Lower lobe of right lung (tissue), 2 donors: ENCODE data around the gene RND2. TPM values are rescaled to one million over a fixed set of nuclear protein-coding genes. Genes with fewer than 3 reads are reported as not detected.

Experiments used
- ATAC-seq, 2 donors: fragments of 200-7000 bp; cut with Tn5 transposase; one replicate each; pipeline ENCODE4 v1.9.1; 2020 to 2022; ENCODE audit warnings: mild to moderate bottlenecking in 2 of 2, moderate library complexity in 2 of 2
- DNase-seq: peaks from one replicate; pipeline ENCODE4 v3.0.0-alpha.2; 2020
- H3K27ac ChIP-seq: fragments of 200-600 bp; one replicate; pipeline ENCODE4 v1.8.0; 2022
- H3K27me3 ChIP-seq: fragments of 200-600 bp; one replicate; pipeline ENCODE4 v1.8.0; 2022; ENCODE audit warnings: low read depth
- H3K36me3 ChIP-seq: fragments of 200-600 bp; one replicate; pipeline ENCODE4 v1.8.0; 2022; ENCODE audit warnings: mild to moderate bottlenecking
- H3K4me1 ChIP-seq: fragments of 200-600 bp; one replicate; pipeline ENCODE4 v1.8.0; 2022
- H3K4me3 ChIP-seq: fragments of 200-600 bp; one replicate; pipeline ENCODE4 v1.8.0; 2022; ENCODE audit warnings: mild to moderate bottlenecking
- H3K9me3 ChIP-seq: fragments of 200-600 bp; one replicate; pipeline ENCODE4 v1.8.0; 2022
- intact Hi-C: fragments of 100-400 bp; cut with DNase I; formaldehyde crosslinking; loops from one replicate; pipeline ENCODE4 v1.11.0; 2022
- total RNA-seq: library from RNA; stranded (reverse); fragmentation: NEBNext Ultra II Directional; extraction: Animal tissue kit (Norgen Biotek cat#: 25700); gene quantifications from one replicate; pipeline ENCODE4 v1.2.1, GENCODE V29; 2021
- TF ChIP-seq, protein P1 (sequence below): fragments of 200-600 bp; IDR thresholded peaks from one replicate; pipeline ENCODE4 v1.8.0; 2022; ENCODE audit warnings: antibody characterized with exemption, mild to moderate bottlenecking
- donor health status: DM: no; HTN: yes; CAD: no; lungs with severe emphysema.

Gene RND2
- total RNA-seq, 1 donor from 2014 or later = 0.53 TPM

DNA sequence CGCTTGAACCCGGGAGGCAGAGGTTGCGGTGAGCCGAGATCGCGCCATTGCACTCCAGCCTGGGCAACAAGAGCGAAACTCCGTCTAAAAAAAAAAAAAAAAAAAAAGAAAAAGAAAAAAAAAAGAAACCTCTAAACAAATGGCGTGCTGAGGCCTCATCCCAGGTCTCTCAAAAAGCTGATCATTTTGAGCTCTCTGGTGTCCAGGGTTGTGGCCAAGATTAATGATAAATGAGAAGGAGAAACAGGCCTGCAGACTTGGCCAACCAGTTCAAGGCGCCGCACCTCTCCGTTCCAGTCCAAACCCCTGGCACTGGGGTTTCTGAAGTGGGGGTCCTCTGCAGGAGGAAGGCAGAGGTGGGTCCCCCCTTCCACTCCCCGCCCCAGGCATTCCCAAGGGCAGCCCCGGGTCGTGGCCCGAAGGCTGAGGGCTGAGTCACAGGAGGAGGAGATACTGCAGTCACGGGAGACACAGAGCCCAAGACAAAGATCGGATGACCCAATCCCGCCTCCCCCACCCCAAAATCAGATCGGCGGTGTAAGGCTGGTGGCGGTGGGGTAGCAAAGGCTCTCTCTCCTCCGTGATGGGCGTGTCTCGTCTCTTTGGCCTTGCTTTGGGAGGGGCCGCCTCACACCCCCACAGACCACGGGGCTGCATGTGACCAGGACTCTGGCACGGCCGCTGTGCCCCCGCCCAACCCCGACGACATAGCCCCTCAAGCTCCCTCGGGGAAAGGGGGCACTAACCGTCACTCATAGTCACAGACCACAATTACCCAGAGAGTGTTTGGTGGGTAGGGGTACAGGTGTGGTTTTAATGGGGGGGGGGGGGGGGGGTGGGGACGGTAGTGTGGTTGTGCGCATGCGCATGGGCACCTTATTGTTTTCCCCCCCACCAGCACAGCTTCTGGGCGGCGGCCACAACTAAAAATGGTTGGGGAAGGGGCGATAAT is 4.0 kb upstream of the RND2 start:
- DNase-seq = peak; percentile 87
- Histone ChIP-seq H3K4me1 (peaks cover 57% of the 10 kb centered on the region), H3K27me3 (no peaks in the 10 kb centered on the region), H3K9me3 (no peaks in the 10 kb centered on the region), H3K36me3 (peaks cover 25% of the 10 kb centered on the region), H3K4me3 (peak overlapping the region; percentile 100), H3K27ac (peak overlapping the region; percentile 89)
- intact Hi-C loops = no loop called here
- TF ChIP-seq, protein P1, sequence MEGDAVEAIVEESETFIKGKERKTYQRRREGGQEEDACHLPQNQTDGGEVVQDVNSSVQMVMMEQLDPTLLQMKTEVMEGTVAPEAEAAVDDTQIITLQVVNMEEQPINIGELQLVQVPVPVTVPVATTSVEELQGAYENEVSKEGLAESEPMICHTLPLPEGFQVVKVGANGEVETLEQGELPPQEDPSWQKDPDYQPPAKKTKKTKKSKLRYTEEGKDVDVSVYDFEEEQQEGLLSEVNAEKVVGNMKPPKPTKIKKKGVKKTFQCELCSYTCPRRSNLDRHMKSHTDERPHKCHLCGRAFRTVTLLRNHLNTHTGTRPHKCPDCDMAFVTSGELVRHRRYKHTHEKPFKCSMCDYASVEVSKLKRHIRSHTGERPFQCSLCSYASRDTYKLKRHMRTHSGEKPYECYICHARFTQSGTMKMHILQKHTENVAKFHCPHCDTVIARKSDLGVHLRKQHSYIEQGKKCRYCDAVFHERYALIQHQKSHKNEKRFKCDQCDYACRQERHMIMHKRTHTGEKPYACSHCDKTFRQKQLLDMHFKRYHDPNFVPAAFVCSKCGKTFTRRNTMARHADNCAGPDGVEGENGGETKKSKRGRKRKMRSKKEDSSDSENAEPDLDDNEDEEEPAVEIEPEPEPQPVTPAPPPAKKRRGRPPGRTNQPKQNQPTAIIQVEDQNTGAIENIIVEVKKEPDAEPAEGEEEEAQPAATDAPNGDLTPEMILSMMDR = no peak
- ATAC-seq = peak; percentile 48 to 52

DNA sequence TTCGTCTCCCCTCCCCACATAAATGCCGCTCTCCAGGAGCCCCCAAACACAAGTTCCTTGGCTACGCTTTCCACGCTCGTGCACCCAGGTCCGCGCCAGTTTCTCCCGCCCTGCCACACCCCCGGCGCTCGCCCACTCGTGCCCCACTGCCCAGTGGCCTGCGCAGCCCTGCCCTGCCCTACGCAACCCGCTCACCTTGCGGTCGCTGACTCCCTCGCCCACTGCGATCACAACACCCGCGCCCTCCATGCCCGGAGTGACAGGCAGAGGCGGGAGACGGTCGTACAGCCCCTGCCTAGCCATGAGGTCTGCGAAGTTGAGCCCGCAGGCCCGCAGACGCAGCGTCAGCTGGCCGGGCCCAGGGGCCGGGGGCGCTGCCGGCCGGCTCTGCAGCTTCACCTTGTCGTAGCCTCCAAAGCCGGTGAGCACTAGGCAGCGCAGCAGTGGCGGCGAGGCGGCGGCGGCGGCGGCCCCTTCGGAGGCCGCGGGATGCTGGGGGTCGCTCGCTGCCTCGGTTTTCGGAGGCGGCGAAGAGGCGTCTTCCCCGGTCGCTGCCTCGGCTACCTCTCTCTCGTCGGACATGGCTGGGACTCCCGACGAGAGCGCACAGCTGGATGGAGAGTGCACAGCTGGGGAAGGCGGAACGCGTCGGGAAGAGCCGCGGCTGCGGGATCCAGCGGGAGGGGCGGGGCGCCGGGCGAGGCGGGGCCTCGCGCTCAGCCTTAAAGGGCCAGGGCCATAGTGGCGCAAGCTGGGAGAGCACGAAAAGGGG is 3.1 kb upstream of the RND2 start, which contains the start of gene VAT1:
TSS of gene VAT1 (minus strand) at position 645 of the 772 bp plus-strand sequence. CDS start at position 582, 63 bp downstream.
- no peaks in the 10 kb centered on the region for H3K27me3 ChIP-seq
- no peaks in the 10 kb centered on the region for H3K9me3 ChIP-seq
- H3K27ac ChIP-seq = peak within 1 kb of the TSS; percentile 89
- H3K4me3 ChIP-seq = peak within 1 kb of the TSS; percentile 100
- ATAC-seq (peak; percentile 84 to 87), DNase-seq (peak; percentile 89)
- peaks cover 16% of the 10 kb centered on the region for H3K36me3 ChIP-seq
- TF ChIP-seq, protein P1 = no peak
- intact Hi-C loops = no loop called here
- peaks cover 49% of the 10 kb centered on the region for H3K4me1 ChIP-seq

DNA sequence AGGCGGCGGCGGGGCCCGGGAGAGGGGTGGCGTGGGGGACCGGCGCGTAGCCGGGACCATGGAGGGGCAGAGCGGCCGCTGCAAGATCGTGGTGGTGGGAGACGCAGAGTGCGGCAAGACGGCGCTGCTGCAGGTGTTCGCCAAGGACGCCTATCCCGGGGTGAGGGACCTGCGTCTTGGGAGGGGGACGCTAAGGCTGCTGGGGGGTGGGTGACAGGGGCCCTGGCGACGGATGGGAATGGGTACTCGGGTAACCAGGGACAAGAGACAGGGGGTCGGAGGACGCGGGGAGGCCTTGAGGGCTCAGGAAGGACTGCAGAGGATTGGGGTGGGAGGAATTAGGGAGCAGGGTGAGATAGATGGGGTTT is 243 bp downstream of the RND2 start:
- H3K27me3 ChIP-seq = no peaks in the 10 kb centered on the region
- ATAC-seq (no peak), DNase-seq (no peak)
- TF ChIP-seq, protein P1 = no peak
- peaks cover 25% of the 10 kb centered on the region for H3K4me1 ChIP-seq
- H3K4me3 ChIP-seq = peak overlapping the region; percentile 70
- H3K9me3 ChIP-seq = no peaks in the 10 kb centered on the region
- no peaks in the 10 kb centered on the region for H3K36me3 ChIP-seq
- H3K27ac ChIP-seq = no peak overlapping the region
- intact Hi-C loops = no loop called here

DNA sequence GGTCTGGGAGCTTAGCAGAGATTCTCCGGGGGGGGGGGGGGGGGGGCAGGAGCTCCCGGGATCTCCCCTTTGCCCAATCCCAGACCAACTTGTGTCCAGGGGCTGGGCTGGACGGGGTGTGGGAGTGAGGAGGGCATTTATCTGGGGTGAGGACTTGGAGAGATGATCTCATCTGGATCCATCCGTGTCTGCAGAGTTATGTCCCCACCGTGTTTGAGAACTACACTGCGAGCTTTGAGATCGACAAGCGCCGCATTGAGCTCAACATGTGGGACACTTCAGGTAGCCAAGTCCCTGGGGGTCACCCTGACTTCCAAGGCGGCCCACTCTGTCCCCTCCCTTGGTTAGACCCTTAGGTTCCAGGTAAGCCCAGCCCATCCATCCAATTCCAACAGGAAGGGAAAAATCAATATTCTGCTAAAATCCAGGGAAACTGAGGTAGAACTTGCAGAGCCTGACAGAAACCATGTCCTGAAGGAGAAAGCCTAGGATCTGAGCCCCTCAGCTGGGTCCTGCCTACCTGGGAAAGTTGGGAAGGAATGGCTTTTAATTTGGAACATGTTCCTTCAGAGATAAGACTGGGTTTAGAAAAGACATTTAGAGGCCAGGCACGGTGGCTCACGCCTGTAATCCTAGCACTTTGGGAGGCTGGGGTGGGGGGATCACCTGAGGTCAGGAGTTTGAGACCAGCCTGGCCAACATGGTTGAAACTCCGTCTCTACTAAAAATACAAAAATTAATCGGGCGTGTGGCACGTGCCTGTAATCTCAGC is 921 bp downstream of the RND2 start:
- Histone ChIP-seq H3K36me3 (no peaks in the 10 kb centered on the region), H3K9me3 (no peaks in the 10 kb centered on the region), H3K27ac (no peak overlapping the region), H3K4me3 (no peak overlapping the region), H3K27me3 (no peaks in the 10 kb centered on the region), H3K4me1 (peaks cover 18% of the 10 kb centered on the region)
- ATAC-seq (no peak), DNase-seq (no peak)
- TF ChIP-seq, protein P1 = no peak
- intact Hi-C loops = no loop called here

DNA sequence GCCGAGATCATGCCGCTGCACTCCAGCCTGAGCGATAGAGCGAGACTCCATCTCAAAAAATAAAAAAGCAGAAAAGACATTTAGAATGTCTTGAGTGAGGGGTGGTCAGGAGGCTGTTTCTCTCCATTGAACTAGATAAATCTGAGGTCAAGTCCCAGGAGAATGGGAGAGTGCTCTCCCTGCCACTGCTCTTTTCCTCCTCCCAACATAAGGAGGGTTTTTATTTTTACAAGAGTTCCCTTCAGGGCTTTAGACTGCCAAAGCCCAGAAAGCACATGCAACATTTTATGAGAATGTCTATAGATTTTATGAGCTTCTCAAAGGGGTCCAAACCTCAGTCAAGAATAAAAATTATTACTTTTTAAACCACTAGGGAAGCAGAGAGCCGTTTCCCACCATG is 1.6 kb downstream of the RND2 start:
- intact Hi-C loops = no loop called here
- DNase-seq = no peak
- no peaks in the 10 kb centered on the region for H3K9me3 ChIP-seq

More for the DNA sequence above, 1.6 kb downstream of the RND2 start:
- Histone ChIP-seq H3K27me3 (no peaks in the 10 kb centered on the region), H3K27ac (no peak overlapping the region), H3K4me1 (peaks cover 15% of the 10 kb centered on the region), H3K4me3 (no peak overlapping the region), H3K36me3 (no peaks in the 10 kb centered on the region)
- TF ChIP-seq, protein P1 = no peak
- no peak for ATAC-seq
